Kidney epithelial cell (primary cell): Measurements from ENCODE around the gene LYG2. TPM values are rescaled to one million over a fixed set of nuclear protein-coding genes. Genes with fewer than 3 reads are reported as not detected.
"Not testable (repeated sequence)": the region's sequence is repeated elsewhere in the genome, so short reads cannot be mapped to it uniquely, and the experiment has no call there.

Experiments used
- DNase-seq: peaks from one replicate; pipeline ENCODE4 v3.0.0-alpha.2; 2010; ENCODE audit warnings: low read depth
- H3K27me3 ChIP-seq: 2 replicates; pipeline ENCODE4 v1.6.0; 2011; ENCODE audit warnings: low read length; ENCODE audit not compliant: control insufficient read depth, insufficient read depth
- H3K36me3 ChIP-seq: 2 replicates; pipeline ENCODE4 v1.5.1; 2011; ENCODE audit warnings: low read length; ENCODE audit not compliant: control insufficient read depth, insufficient read depth
- H3K4me3 ChIP-seq: 2 replicates; pipeline ENCODE4 v1.5.1; 2011; ENCODE audit warnings: low read depth, mild to moderate bottlenecking, control low read depth, low read length
- total RNA-seq: library from RNA; depleted of rRNA; stranded (reverse); fragments of >200 nt; gene quantifications from 2 replicates; pipeline ENCODE4 v1.2.3, GENCODE V29; 2015
- TF ChIP-seq, protein P1 (sequence below): IDR thresholded peaks from 2 replicates; pipeline ENCODE4 v1.5.1; 2011; ENCODE audit warnings: mild to moderate bottlenecking, moderate library complexity, low read length, control low read depth, inconsistent platforms; ENCODE audit not compliant: insufficient read depth, poor library complexity, severe bottlenecking

Gene LYG2
- total RNA-seq, 1 donor from 2014 or later, result not detected

DNA sequence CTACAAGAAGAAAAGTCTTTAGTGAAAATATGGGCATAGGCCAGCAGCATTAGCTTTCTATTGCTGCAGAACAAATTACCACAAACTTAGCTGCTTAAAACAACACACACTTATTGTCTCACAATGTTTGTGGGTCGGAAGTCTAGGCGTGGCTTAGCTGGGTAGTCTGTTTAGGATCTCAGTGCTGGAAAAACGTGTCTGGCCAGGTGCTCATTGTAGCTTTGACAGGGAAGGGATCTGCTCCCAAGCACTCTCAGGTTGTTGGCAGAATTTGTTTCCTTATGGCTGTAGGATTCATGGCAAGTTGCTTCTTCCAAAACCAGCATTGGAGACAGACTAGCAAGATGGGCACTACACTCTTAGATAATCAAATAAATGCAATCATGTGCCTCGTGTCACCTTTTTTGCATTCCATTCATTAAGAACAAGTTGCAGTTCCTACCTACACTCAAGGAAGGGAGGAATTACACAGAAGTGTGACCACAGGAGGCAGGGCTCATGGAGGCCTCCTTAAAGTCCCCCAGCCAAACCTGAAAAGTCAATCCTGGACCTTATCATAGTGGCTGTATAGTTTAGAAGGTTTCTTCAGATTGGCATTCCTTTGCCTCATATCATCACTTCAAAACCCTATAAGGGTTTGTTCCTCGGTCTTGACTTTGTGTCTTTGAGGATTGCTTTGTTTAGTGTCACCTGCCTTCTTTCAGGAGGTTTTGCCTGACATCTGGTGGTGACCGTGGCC lies 57.2 kb downstream of the LYG2 start:
- DNase-seq, result no peak
- TF ChIP-seq, protein P1, sequence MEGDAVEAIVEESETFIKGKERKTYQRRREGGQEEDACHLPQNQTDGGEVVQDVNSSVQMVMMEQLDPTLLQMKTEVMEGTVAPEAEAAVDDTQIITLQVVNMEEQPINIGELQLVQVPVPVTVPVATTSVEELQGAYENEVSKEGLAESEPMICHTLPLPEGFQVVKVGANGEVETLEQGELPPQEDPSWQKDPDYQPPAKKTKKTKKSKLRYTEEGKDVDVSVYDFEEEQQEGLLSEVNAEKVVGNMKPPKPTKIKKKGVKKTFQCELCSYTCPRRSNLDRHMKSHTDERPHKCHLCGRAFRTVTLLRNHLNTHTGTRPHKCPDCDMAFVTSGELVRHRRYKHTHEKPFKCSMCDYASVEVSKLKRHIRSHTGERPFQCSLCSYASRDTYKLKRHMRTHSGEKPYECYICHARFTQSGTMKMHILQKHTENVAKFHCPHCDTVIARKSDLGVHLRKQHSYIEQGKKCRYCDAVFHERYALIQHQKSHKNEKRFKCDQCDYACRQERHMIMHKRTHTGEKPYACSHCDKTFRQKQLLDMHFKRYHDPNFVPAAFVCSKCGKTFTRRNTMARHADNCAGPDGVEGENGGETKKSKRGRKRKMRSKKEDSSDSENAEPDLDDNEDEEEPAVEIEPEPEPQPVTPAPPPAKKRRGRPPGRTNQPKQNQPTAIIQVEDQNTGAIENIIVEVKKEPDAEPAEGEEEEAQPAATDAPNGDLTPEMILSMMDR, result no peak
- Histone ChIP-seq H3K27me3 (no peaks in the 10 kb centered on the region), H3K36me3 (peaks cover 2% of the 10 kb centered on the region), H3K4me3 (no peak overlapping the region)

DNA sequence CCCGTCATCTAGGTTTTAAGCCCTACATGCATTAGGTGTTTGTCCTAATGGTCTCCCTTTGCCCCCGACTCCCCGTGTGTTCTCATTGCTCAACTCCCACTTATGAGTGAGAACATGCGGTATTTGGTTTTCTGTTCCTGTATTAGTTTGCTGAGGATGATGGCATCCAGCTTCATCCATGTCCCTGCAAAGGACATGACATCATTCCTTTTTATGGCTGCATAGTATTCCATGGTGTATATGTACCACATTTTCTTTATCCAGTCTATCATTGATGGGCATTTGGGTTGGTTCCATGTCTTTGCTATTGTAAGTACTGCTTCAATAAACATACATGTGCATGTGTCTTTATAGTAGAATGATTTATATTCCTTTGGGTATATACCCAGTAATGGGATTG lies 63.1 kb downstream of the LYG2 start:
- not testable (repeated sequence) for H3K36me3 ChIP-seq, H3K27me3 ChIP-seq, DNase-seq, H3K4me3 ChIP-seq

Other genes with a start within 250 kb of the LYG2 start
- 6.7 and 7.8 TPM in 2 replicates for gene C2orf15, start 114.0 kb downstream of the LYG2 start, total RNA-seq
- gene TSGA10, start 100.7 kb downstream of the LYG2 start, total RNA-seq, result 6.0 and 8.3 TPM in 2 replicates
- gene LIPT1, start 100.7 kb downstream of the LYG2 start, total RNA-seq, result 4.5 and 5.3 TPM in 2 replicates
- gene MITD1, start 74.6 kb downstream of the LYG2 start, total RNA-seq, result 43.5 and 46.0 TPM in 2 replicates
- 30.8 and 34.6 TPM in 2 replicates for gene MRPL30, start 74.5 kb downstream of the LYG2 start, total RNA-seq
- gene LYG1, start 45.5 kb upstream of the LYG2 start, total RNA-seq, result 0.25 and 1.0 TPM in 2 replicates
- gene TXNDC9, start 80.7 kb upstream of the LYG2 start, total RNA-seq, result 73.6 and 80.2 TPM in 2 replicates
- 26.4 and 31.8 TPM in 2 replicates for gene EIF5B, start 81.7 kb upstream of the LYG2 start, total RNA-seq
- gene REV1, start 234.4 kb upstream of the LYG2 start, total RNA-seq, result 17.0 and 27.4 TPM in 2 replicates